DOHH2 (cell line): Measurements from ENCODE around the gene ABCF2.

Source experiments
- H3F3A ChIP-seq: fragments of 200-600 bp; sonication (generic), shearing (Covaris generic); 2 replicates; pipeline ENCODE4 v1.6.0; 2016; ENCODE audit warnings: antibody characterized with exemption, mild to moderate bottlenecking; ENCODE audit not compliant: control insufficient read depth, insufficient read depth
- H3K27ac ChIP-seq: fragments of 200-600 bp; sonication (generic); 2 replicates; pipeline ENCODE4 v1.5.1; 2014; ENCODE audit warnings: low read depth, mild to moderate bottlenecking, low read length, moderate library complexity
- H3K27me3 ChIP-seq: fragments of 200-600 bp; sonication (generic); 2 replicates; pipeline ENCODE4 v1.6.1; 2014; ENCODE audit warnings: mild to moderate bottlenecking, low read length, mixed read lengths; ENCODE audit not compliant: control insufficient read depth
- H3K36me3 ChIP-seq: fragments of 200-600 bp; sonication (generic); 2 replicates; pipeline ENCODE4 v1.6.1; 2014; ENCODE audit warnings: mild to moderate bottlenecking, low read length, moderate library complexity, mixed read lengths; ENCODE audit not compliant: control insufficient read depth
- H3K4me1 ChIP-seq: fragments of 200-600 bp; sonication (generic); 2 replicates; pipeline ENCODE4 v1.6.1; 2014; ENCODE audit warnings: mild to moderate bottlenecking, low read length, mixed read lengths; ENCODE audit not compliant: control insufficient read depth
- H3K4me2 ChIP-seq: fragments of 200-600 bp; sonication (generic); 2 replicates; pipeline ENCODE4 v1.6.0; 2014; ENCODE audit warnings: mild to moderate bottlenecking, low read length, moderate library complexity
- H3K4me3 ChIP-seq: fragments of 200-600 bp; sonication (generic); 2 replicates; pipeline ENCODE4 v1.5.1; 2014; ENCODE audit warnings: mild to moderate bottlenecking, low read length, mixed read lengths
- H3K79me2 ChIP-seq: fragments of 200-600 bp; sonication (generic); 2 replicates; pipeline ENCODE4 v1.6.1; 2014; ENCODE audit warnings: mild to moderate bottlenecking, low read length, mixed read lengths; ENCODE audit not compliant: control insufficient read depth
- H3K9me2 ChIP-seq: fragments of 200-600 bp; sonication (generic); replicated peaks from 2 replicates; pipeline ENCODE4 v1.6.1; 2014; ENCODE audit warnings: mild to moderate bottlenecking, low read length, mixed read lengths; ENCODE audit not compliant: control insufficient read depth
- H3K9me3 ChIP-seq: fragments of 200-600 bp; sonication (generic); 2 replicates; pipeline ENCODE4 v1.6.1; 2014; ENCODE audit warnings: antibody characterized with exemption, low read length, mixed read lengths; ENCODE audit not compliant: control insufficient read depth, insufficient read depth
- H4K20me1 ChIP-seq: fragments of 200-600 bp; sonication (generic); 2 replicates; pipeline ENCODE4 v1.6.0; 2014; ENCODE audit warnings: low read depth, mild to moderate bottlenecking, antibody characterized with exemption, low read length, moderate library complexity; ENCODE audit not compliant: control insufficient read depth, insufficient read depth
- CTCF ChIP-seq: fragments of 200-600 bp; sonication (generic); IDR thresholded peaks from one replicate; pipeline ENCODE4 v1.5.1; 2014; ENCODE audit warnings: antibody characterized with exemption, mild to moderate bottlenecking, low read depth, low read length; ENCODE audit not compliant: poor library complexity, severe bottlenecking
- EZH2phosphoT487 ChIP-seq: fragments of 200-600 bp; sonication (generic); IDR thresholded peaks from 2 replicates; pipeline ENCODE4 v1.6.1; 2017; ENCODE audit warnings: borderline replicate concordance, mild to moderate bottlenecking, antibody characterized with exemption, low read length, moderate library complexity, mixed read lengths

ABCF2 gene

DNA sequence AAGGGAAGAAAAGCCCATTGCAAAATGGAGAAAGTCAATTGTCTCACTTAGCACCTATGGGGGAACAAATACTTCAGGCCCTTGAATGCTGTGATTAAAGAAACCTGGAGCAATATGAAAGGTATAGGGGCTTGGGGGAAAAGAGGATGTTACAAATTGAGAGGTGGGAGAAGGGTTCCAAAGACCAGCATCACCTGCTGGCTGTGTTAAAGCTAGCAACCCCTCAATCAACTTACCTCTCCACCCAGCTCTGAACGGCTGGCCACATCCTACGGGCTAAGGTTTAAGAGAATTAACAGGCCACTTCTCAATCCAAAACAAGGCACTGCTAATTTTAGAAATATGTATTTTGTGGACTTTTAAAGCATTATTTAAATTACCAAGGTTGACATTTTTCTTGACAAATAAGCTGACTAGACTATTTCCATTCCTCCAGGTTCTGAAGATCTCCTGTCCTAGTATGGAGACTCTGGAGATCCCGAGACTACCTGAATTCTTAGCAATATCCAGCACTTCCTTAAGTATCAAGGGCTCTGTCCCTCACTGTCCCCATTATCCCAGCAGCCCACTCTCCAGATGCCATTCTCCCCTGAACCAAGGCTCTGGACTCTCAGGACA, 15.7 kb downstream of the ABCF2 start:
- Histone ChIP-seq H3K9me2 (no peaks in the 10 kb centered on the region), H3K4me3 (no peak overlapping the region), H3K36me3 (peaks cover 46% of the 10 kb centered on the region), H3K27me3 (no peaks in the 10 kb centered on the region; the same call in 1 of the 2 replicates), H4K20me1 (no peaks in the 10 kb centered on the region; the same call in 1 of the 2 replicates), H3K4me2 (no peak overlapping the region), H3K79me2 (no peaks in the 10 kb centered on the region), H3K9me3 (no peaks in the 10 kb centered on the region), H3F3A (peaks cover 11% of the 10 kb centered on the region; the same call in 1 of the 2 replicates), H3K27ac (no peak overlapping the region), H3K4me1 (no peaks in the 10 kb centered on the region)
- no peak for TF ChIP-seq EZH2phosphoT487

DNA sequence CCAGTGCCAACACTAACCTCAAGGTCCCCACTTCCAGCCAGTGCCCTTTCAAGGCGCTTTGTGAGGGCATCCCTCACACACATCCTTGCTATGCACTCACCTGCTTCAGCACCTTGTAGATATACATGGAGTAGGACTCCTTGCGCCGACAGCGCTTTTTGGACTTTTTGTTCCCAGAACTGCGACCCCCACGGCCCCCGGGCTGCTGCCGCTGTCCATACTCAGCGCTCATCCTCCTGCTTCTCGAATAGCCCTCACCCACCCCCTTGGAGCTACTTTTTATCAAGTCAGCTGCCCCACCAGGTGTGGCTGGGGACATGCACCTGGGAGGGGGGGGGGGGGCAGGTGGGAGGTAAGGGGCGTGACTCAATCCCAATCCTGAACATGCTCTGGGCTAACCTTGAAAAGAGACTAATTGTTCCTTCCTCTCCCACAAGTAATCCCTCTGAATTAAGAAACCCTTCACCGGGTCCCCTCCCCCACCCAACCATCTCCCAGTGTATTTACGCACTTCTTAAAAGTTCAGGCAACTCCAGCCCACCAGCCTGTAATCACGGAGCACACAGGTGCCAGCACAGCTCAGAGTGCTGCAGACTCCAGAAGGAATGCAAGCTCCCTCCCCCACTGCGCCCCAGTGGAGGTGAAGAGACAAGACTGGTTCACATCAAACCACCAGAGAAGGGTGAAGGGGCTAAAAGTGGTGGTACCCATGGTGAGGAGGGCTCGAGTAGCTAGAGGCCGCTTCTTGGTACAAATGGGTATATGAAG, 16.7 kb downstream of the ABCF2 start, which contains the start of gene H2BK1:
TSS of gene H2BK1 (minus strand) at position 402 of the 768 bp plus-strand sequence. CDS start at position 232, 170 bp downstream.
- Histone ChIP-seq H3K4me1 (no peaks in the 10 kb centered on the region), H4K20me1 (no peaks in the 10 kb centered on the region; the same call in 1 of the 2 replicates), H3K9me3 (no peaks in the 10 kb centered on the region), H3K27ac (no peak within 1 kb of the TSS), H3F3A (peaks cover 11% of the 10 kb centered on the region; the same call in 1 of the 2 replicates), H3K4me2 (no peak within 1 kb of the TSS), H3K36me3 (peaks cover 36% of the 10 kb centered on the region), H3K4me3 (no peak within 1 kb of the TSS), H3K9me2 (no peaks in the 10 kb centered on the region), H3K79me2 (no peaks in the 10 kb centered on the region), H3K27me3 (peaks cover 6% of the 10 kb centered on the region; the same call in 1 of the 2 replicates)
- TF ChIP-seq CTCF (no peak), EZH2phosphoT487 (no peak)

GRCh38 chr7:151209588-151209987, 17.4 kb downstream of the ABCF2 start:
- H4K20me1 ChIP-seq = no peaks in the 10 kb centered on the region; the same call in 1 of the 2 replicates
- peaks cover 29% of the 10 kb centered on the region for H3K36me3 ChIP-seq
- H3K27me3 ChIP-seq = peaks cover 8% of the 10 kb centered on the region; the same call in 1 of the 2 replicates
- H3K4me2 ChIP-seq = no peak overlapping the region
- H3K79me2 ChIP-seq = no peaks in the 10 kb centered on the region
- H3K27ac ChIP-seq = no peak overlapping the region
- H3K4me1 ChIP-seq = no peaks in the 10 kb centered on the region
- H3K9me2 ChIP-seq = no peaks in the 10 kb centered on the region
- no peak for TF ChIP-seq EZH2phosphoT487
- no peak for TF ChIP-seq CTCF
- H3K4me3 ChIP-seq = no peak overlapping the region
- H3K9me3 ChIP-seq = no peaks in the 10 kb centered on the region
- peaks cover 11% of the 10 kb centered on the region; the same call in 1 of the 2 replicates for H3F3A ChIP-seq
